Measurements from ENCODE around the gene PNMA8C.

DNA sequence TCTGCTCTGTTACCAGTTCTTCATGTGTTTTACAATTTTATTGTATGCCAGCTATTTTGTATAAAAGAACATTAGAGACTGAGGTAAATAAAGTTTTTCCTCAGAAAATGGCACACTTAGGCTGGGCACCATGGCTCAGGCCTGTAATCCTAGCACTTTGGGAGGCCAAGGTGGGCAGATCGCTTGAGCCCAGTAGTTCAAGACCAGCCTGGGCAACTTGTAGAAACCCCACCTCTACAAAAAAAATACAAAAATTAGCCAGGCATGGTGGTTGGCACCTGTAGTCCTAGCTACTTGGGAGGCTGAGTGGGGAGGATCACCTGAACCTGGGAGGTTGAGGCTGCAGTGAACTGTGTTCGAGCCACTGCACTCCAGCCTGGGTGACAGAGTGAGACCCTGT, 47.4 kb downstream of the PNMA8C start:
- no peak for TF ChIP-seq EZH2 (IDR thresholded peaks at IDR 0.05; ENCODE audit: low read length)
- TF ChIP-seq, protein P1, sequence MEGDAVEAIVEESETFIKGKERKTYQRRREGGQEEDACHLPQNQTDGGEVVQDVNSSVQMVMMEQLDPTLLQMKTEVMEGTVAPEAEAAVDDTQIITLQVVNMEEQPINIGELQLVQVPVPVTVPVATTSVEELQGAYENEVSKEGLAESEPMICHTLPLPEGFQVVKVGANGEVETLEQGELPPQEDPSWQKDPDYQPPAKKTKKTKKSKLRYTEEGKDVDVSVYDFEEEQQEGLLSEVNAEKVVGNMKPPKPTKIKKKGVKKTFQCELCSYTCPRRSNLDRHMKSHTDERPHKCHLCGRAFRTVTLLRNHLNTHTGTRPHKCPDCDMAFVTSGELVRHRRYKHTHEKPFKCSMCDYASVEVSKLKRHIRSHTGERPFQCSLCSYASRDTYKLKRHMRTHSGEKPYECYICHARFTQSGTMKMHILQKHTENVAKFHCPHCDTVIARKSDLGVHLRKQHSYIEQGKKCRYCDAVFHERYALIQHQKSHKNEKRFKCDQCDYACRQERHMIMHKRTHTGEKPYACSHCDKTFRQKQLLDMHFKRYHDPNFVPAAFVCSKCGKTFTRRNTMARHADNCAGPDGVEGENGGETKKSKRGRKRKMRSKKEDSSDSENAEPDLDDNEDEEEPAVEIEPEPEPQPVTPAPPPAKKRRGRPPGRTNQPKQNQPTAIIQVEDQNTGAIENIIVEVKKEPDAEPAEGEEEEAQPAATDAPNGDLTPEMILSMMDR (optimal IDR thresholded peaks at IDR 0.05 in 1 of 3, IDR thresholded peaks at IDR 0.05 in 1 of 3, conservative IDR thresholded peaks at IDR 0.05 in 1 of 3; ENCODE audit: extremely low read depth in 1 of 3, insufficient read depth in 2 of 3, low read length in 3 of 3), result no peak
